ENCODE data around the gene TM9SF4. TPM values are rescaled to one million over a fixed set of nuclear protein-coding genes. Genes with fewer than 3 reads are reported as not detected.

Gene TM9SF4
- total RNA-seq, 1 donor from 2014 or later: 76.8 TPM

GRCh38 chr20:32189691-32190615 is 80.4 kb downstream of the TM9SF4 start:
- DNase-seq (ENCODE audit: low read depth, low spot score): peak; percentile 77
- Mint-ChIP-seq H3K4me3 (peak overlapping the region; percentile 88), H3K36me3 (ENCODE audit: low read depth) (peaks cover 3% of the 10 kb centered on the region), H3K27ac (ENCODE audit: unreplicated experiment) (peak overlapping the region; percentile 47), H3K9me3 (no peaks in the 10 kb centered on the region), H3K4me1 (peaks cover 36% of the 10 kb centered on the region), H3K27me3 (ENCODE audit: low read depth) (no peaks in the 10 kb centered on the region)
- no peak for TF ChIP-seq CTCF (conservative IDR thresholded peaks at IDR 0.05)

DNA sequence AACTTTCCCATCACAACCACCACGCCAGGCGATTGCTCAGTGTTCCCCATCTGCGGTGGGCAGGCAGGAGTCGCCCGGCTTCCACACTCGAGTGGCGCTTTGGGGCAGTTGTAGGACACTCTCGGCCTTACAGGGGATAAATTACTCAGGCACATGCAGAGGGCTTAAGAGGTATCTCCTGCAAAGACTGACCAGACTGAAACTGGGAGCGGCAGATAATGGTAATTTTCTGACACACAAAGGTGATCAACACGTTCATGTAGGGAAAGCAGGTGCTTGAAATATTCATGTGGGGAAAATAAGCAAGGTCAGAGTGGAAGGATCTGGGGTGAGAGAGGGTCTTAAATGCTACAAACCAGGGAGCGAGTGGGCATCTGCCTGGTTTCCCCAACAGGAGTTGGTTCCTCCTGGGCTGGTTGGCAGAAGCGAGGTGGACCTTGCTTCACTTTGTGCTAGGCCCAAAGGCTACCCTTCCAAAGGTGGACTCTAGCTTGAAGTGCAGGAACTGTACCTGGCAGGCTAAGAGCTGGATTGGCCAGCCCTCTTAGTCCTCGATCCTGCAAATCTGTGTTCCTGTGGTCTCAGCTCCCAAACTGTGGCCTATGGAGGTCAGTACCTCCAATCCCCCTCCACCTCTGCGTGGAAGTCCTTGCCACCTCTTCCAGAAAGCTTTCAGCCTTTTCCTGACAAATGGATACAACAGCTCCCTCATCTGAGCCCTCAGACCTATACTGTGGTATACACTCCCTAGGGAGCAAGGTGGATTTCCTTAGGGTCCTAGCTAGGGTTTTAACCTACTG is 81.3 kb downstream of the TM9SF4 start:
- DNase-seq (ENCODE audit: low read depth, low spot score): no peak
- peak; percentile 20 for TF ChIP-seq CTCF (conservative IDR thresholded peaks at IDR 0.05)
- Mint-ChIP-seq H3K4me3 (peak overlapping the region; percentile 88), H3K36me3 (ENCODE audit: low read depth) (peaks cover 9% of the 10 kb centered on the region), H3K4me1 (peaks cover 34% of the 10 kb centered on the region), H3K27ac (ENCODE audit: unreplicated experiment) (peak overlapping the region; percentile 12), H3K27me3 (ENCODE audit: low read depth) (no peaks in the 10 kb centered on the region), H3K9me3 (no peaks in the 10 kb centered on the region)

- TF ChIP-seq CTCF (conservative IDR thresholded peaks at IDR 0.05): no peak
- Mint-ChIP-seq H3K4me1 (peaks cover 32% of the 10 kb centered on the region), H3K27ac (ENCODE audit: unreplicated experiment) (no peak overlapping the region), H3K9me3 (no peaks in the 10 kb centered on the region), H3K36me3 (ENCODE audit: low read depth) (peaks cover 14% of the 10 kb centered on the region), H3K27me3 (ENCODE audit: low read depth) (no peaks in the 10 kb centered on the region), H3K4me3 (peak overlapping the region; percentile 88)
- DNase-seq (ENCODE audit: low read depth, low spot score): no peak
These were observed 81.9 kb downstream of the TM9SF4 start for GRCh38 chr20:32191422-32191821.

- no peak overlapping the region for H3K27ac Mint-ChIP-seq (ENCODE audit: unreplicated experiment)
- DNase-seq (ENCODE audit: low read depth, low spot score): no peak
These were observed 82.4 kb downstream of the TM9SF4 start for GRCh38 chr20:32191873-32192272.

More at GRCh38 chr20:32191873-32192272, 82.4 kb downstream of the TM9SF4 start:
- H3K9me3 Mint-ChIP-seq: no peaks in the 10 kb centered on the region
- H3K36me3 Mint-ChIP-seq (ENCODE audit: low read depth): peaks cover 14% of the 10 kb centered on the region
- H3K4me3 Mint-ChIP-seq: peak overlapping the region; percentile 88
- TF ChIP-seq CTCF (conservative IDR thresholded peaks at IDR 0.05): no peak
- peaks cover 27% of the 10 kb centered on the region for H3K4me1 Mint-ChIP-seq
- no peaks in the 10 kb centered on the region for H3K27me3 Mint-ChIP-seq (ENCODE audit: low read depth)
